ENCODE results near the gene WDR5B. TPM values are rescaled to one million over a fixed set of nuclear protein-coding genes. Genes with fewer than 3 reads are reported as not detected.

WDR5B gene
- total RNA-seq, 1 experiment from 2014 or later, result 4.4 TPM

GRCh38 chr3:122407946-122408345, 7.9 kb downstream of the WDR5B start:
- CTCF ChIA-PET, result no interaction called here
- peaks cover 3% of the 10 kb centered on the region for H3K4me1 Mint-ChIP-seq (ENCODE audit: low read depth, unreplicated experiment)
- POLR2A ChIA-PET, result no interaction called here
- H3K9me3 Mint-ChIP-seq (ENCODE audit: unreplicated experiment), result no peaks in the 10 kb centered on the region
- H3K27ac Mint-ChIP-seq (ENCODE audit: unreplicated experiment), result no peak overlapping the region
- H3K4me3 Mint-ChIP-seq (ENCODE audit: unreplicated experiment), result no peak overlapping the region
- TF ChIP-seq, protein P1, sequence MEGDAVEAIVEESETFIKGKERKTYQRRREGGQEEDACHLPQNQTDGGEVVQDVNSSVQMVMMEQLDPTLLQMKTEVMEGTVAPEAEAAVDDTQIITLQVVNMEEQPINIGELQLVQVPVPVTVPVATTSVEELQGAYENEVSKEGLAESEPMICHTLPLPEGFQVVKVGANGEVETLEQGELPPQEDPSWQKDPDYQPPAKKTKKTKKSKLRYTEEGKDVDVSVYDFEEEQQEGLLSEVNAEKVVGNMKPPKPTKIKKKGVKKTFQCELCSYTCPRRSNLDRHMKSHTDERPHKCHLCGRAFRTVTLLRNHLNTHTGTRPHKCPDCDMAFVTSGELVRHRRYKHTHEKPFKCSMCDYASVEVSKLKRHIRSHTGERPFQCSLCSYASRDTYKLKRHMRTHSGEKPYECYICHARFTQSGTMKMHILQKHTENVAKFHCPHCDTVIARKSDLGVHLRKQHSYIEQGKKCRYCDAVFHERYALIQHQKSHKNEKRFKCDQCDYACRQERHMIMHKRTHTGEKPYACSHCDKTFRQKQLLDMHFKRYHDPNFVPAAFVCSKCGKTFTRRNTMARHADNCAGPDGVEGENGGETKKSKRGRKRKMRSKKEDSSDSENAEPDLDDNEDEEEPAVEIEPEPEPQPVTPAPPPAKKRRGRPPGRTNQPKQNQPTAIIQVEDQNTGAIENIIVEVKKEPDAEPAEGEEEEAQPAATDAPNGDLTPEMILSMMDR (IDR thresholded peaks at IDR 0.05; ENCODE audit: insufficient read depth in 1 of 2, low read depth in 1 of 2, low read length in 1 of 2, severe bottlenecking in 1 of 2, unreplicated experiment in 1 of 2), result no peak
- peaks cover 6% of the 10 kb centered on the region for H3K36me3 Mint-ChIP-seq (ENCODE audit: insufficient read depth, unreplicated experiment)
- no peaks in the 10 kb centered on the region for H3K27me3 Mint-ChIP-seq (ENCODE audit: insufficient read depth, unreplicated experiment)
- intact Hi-C loops (cut with micrococcal nuclease; ENCODE audit: unreplicated experiment), result no loop called here
- no peaks in the 10 kb centered on the region for H3K9me3 ChIP-seq
- no peaks in the 10 kb centered on the region for H3K27me3 ChIP-seq (replicated peaks; ENCODE audit: control insufficient read depth, insufficient read depth, low read length)
- no peak for DNase-seq
- H3K36me3 ChIP-seq (ENCODE audit: control insufficient read depth, insufficient read depth, low read length), result no peaks in the 10 kb centered on the region
- no peaks in the 10 kb centered on the region for H3K4me1 ChIP-seq
- BruUV-seq (replicated peaks), result no TSS peak
- no peak overlapping the region for H3K4me3 ChIP-seq (ENCODE audit: low read depth, low read length)

GRCh38 chr3:122406198-122406597, 9.7 kb downstream of the WDR5B start:
- BruUV-seq (replicated peaks), result no TSS peak
- intact Hi-C loops (cut with micrococcal nuclease; ENCODE audit: unreplicated experiment), result no loop called here
- H3K4me1 Mint-ChIP-seq (ENCODE audit: low read depth, unreplicated experiment), result no peaks in the 10 kb centered on the region
- H3K36me3 ChIP-seq (ENCODE audit: control insufficient read depth, insufficient read depth, low read length), result no peaks in the 10 kb centered on the region
- no peaks in the 10 kb centered on the region for H3K9me3 Mint-ChIP-seq (ENCODE audit: unreplicated experiment)
- TF ChIP-seq, protein P1 (IDR thresholded peaks at IDR 0.05; ENCODE audit: insufficient read depth in 1 of 2, low read depth in 1 of 2, low read length in 1 of 2, severe bottlenecking in 1 of 2, unreplicated experiment in 1 of 2), result no peak
- no peaks in the 10 kb centered on the region for H3K27me3 Mint-ChIP-seq (ENCODE audit: insufficient read depth, unreplicated experiment)
- no peaks in the 10 kb centered on the region for H3K9me3 ChIP-seq
- CTCF ChIA-PET, result interaction anchor here (0.8 kb wide), 1 partner anchor 13 kb away, joined by 3 read pairs; no protein-coding TSS in a partner anchor
- H3K4me3 Mint-ChIP-seq (ENCODE audit: unreplicated experiment), result no peak overlapping the region
- no peak overlapping the region for H3K4me3 ChIP-seq (ENCODE audit: low read depth, low read length)
- H3K4me1 ChIP-seq, result no peaks in the 10 kb centered on the region
- H3K27ac Mint-ChIP-seq (ENCODE audit: unreplicated experiment), result no peak overlapping the region
- DNase-seq, result no peak
- peaks cover 6% of the 10 kb centered on the region for H3K36me3 Mint-ChIP-seq (ENCODE audit: insufficient read depth, unreplicated experiment)
- no peaks in the 10 kb centered on the region for H3K27me3 ChIP-seq (replicated peaks; ENCODE audit: control insufficient read depth, insufficient read depth, low read length)
- POLR2A ChIA-PET, result no interaction called here

GRCh38 chr3:122405015-122405414, 10.8 kb downstream of the WDR5B start:
- Histone ChIP-seq H3K36me3 (ENCODE audit: control insufficient read depth, insufficient read depth, low read length) (no peaks in the 10 kb centered on the region), H3K4me3 (ENCODE audit: low read depth, low read length) (no peak overlapping the region), H3K9me3 (no peaks in the 10 kb centered on the region), H3K27me3 (replicated peaks; ENCODE audit: control insufficient read depth, insufficient read depth, low read length) (no peaks in the 10 kb centered on the region), H3K4me1 (no peaks in the 10 kb centered on the region)
- no peak overlapping the region for H3K27ac Mint-ChIP-seq (ENCODE audit: unreplicated experiment)
- intact Hi-C loops (cut with micrococcal nuclease; ENCODE audit: unreplicated experiment), result no loop called here
- ChIA-PET CTCF (no interaction called here), POLR2A (no interaction called here)
- no peaks in the 10 kb centered on the region for H3K4me1 Mint-ChIP-seq (ENCODE audit: low read depth, unreplicated experiment)
- H3K36me3 Mint-ChIP-seq (ENCODE audit: insufficient read depth, unreplicated experiment), result peaks cover 6% of the 10 kb centered on the region
- TF ChIP-seq, protein P1 (IDR thresholded peaks at IDR 0.05; ENCODE audit: insufficient read depth in 1 of 2, low read depth in 1 of 2, low read length in 1 of 2, severe bottlenecking in 1 of 2, unreplicated experiment in 1 of 2), result no peak
- H3K4me3 Mint-ChIP-seq (ENCODE audit: unreplicated experiment), result no peak overlapping the region
- DNase-seq, result no peak
- BruUV-seq (replicated peaks), result no TSS peak
- H3K27me3 Mint-ChIP-seq (ENCODE audit: insufficient read depth, unreplicated experiment), result no peaks in the 10 kb centered on the region
- no peaks in the 10 kb centered on the region for H3K9me3 Mint-ChIP-seq (ENCODE audit: unreplicated experiment)
